ENCODE data around the gene PEA15. TPM values are rescaled to one million over a fixed set of nuclear protein-coding genes. Genes with fewer than 3 reads are reported as not detected.

Gene PEA15
- total RNA-seq, 1 experiment from 2014 or later, result 44.0 TPM

- intact Hi-C loops (cut with micrococcal nuclease), result no loop called here
- CTCF ChIA-PET, result interaction anchor here (1.0 kb wide), 1 partner anchor 23 kb away, joined by 3 read pairs; no protein-coding TSS in a partner anchor
- peaks cover 61 to 68% of the 10 kb centered on the region in 2 experiments for H3K36me3 ChIP-seq (ENCODE audit: control insufficient read depth in 1 of 2, insufficient read depth in 2 of 2, low read length in 2 of 2)
Measured at GRCh38 chr1:160216301-160216700, 11.1 kb downstream of the PEA15 start.

GRCh38 chr1:160217481-160218051 is 12.4 kb downstream of the PEA15 start:
- no peak for TF ChIP-seq CBX3 (IDR thresholded peaks at IDR 0.05; ENCODE audit: low read depth)
- no peak for TF ChIP-seq JUND (IDR thresholded peaks at IDR 0.05)
- no peak for TF ChIP-seq ZNF274 (IDR thresholded peaks at IDR 0.05; ENCODE audit: low read depth, low read length)
- no peak for TF ChIP-seq POLR2A (IDR thresholded peaks at IDR 0.05; ENCODE audit: borderline replicate concordance, extremely low read depth, insufficient read depth, insufficient read length)
- no peak for TF ChIP-seq TCF7L2 (IDR thresholded peaks at IDR 0.05; ENCODE audit: borderline replicate concordance, extremely low read depth, insufficient read depth, insufficient read length)
- TF ChIP-seq, protein P1, sequence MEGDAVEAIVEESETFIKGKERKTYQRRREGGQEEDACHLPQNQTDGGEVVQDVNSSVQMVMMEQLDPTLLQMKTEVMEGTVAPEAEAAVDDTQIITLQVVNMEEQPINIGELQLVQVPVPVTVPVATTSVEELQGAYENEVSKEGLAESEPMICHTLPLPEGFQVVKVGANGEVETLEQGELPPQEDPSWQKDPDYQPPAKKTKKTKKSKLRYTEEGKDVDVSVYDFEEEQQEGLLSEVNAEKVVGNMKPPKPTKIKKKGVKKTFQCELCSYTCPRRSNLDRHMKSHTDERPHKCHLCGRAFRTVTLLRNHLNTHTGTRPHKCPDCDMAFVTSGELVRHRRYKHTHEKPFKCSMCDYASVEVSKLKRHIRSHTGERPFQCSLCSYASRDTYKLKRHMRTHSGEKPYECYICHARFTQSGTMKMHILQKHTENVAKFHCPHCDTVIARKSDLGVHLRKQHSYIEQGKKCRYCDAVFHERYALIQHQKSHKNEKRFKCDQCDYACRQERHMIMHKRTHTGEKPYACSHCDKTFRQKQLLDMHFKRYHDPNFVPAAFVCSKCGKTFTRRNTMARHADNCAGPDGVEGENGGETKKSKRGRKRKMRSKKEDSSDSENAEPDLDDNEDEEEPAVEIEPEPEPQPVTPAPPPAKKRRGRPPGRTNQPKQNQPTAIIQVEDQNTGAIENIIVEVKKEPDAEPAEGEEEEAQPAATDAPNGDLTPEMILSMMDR (IDR thresholded peaks at IDR 0.05 in 2 of 3, conservative IDR thresholded peaks at IDR 0.05 in 1 of 3; ENCODE audit: borderline replicate concordance in 1 of 3, insufficient read depth in 1 of 3, low read depth in 2 of 3, low read length in 2 of 3), result no peak
- TF ChIP-seq EZH2phosphoT487 (IDR thresholded peaks at IDR 0.05; ENCODE audit: borderline replicate concordance), result no peak
- TF ChIP-seq SP1 (IDR thresholded peaks at IDR 0.05; ENCODE audit: low read depth), result no peak
- Histone ChIP-seq H3K27me3 (ENCODE audit: insufficient read depth, low read length) (no peaks in the 10 kb centered on the region), H3K79me2 (ENCODE audit: insufficient read depth, low read length) (no peaks in the 10 kb centered on the region), H3K4me1 (ENCODE audit: control insufficient read depth in 1 of 2, insufficient read depth in 2 of 2, low read length in 2 of 2) (no peaks in the 10 kb centered on the region), H3K36me3 (ENCODE audit: control insufficient read depth in 1 of 2, insufficient read depth in 2 of 2, low read length in 2 of 2) (peaks cover 56 to 67% of the 10 kb centered on the region in 2 experiments), H2AFZ (ENCODE audit: low read depth, low read length, poor library complexity, severe bottlenecking) (no peak overlapping the region), H3K27ac (ENCODE audit: low read depth, low read length) (no peak overlapping the region), H3K9ac (ENCODE audit: low read length) (no peak overlapping the region), H3K4me3 (replicated peaks in 1 of 2; ENCODE audit: low read depth in 1 of 2, low read length in 2 of 2) (no peak overlapping the region), H3K9me2 (ENCODE audit: insufficient read depth) (no peaks in the 10 kb centered on the region), H4K20me1 (ENCODE audit: insufficient read depth) (no peaks in the 10 kb centered on the region), H3K9me3 (ENCODE audit: control insufficient read depth in 1 of 2, insufficient read depth in 1 of 2, low read depth in 1 of 2, low read length in 2 of 2) (no peaks in the 10 kb centered on the region), H3K4me2 (ENCODE audit: low read length) (no peak overlapping the region)
- intact Hi-C loops (cut with micrococcal nuclease), result no loop called here
- ChIA-PET CTCF (interaction anchor here (0.9 to 3.0 kb wide), 3 partner anchors 24 to 132 kb away, joined by 3 to 34 read pairs (median 22); no protein-coding TSS in a partner anchor), POLR2A (no interaction called here), RAD21 (ENCODE audit: low non-redundant PET in 1 of 2, low total read pairs in 2 of 2, uncharacterized antibody in 2 of 2, unreplicated experiment in 2 of 2) (no interaction called here)
- DNase-seq (ENCODE audit: low read depth, low spot score), result no peak
- no peak for ATAC-seq
- BruUV-seq (replicated peaks), result no TSS peak

More at GRCh38 chr1:160216301-160216700, 11.1 kb downstream of the PEA15 start:
- Histone ChIP-seq H3K27me3 (ENCODE audit: insufficient read depth, low read length) (no peaks in the 10 kb centered on the region), H3K4me3 (replicated peaks in 1 of 2; ENCODE audit: low read depth in 1 of 2, low read length in 2 of 2) (no peak overlapping the region), H3K27ac (ENCODE audit: low read depth, low read length) (no peak overlapping the region), H3K9me2 (ENCODE audit: insufficient read depth) (no peaks in the 10 kb centered on the region), H3K9ac (ENCODE audit: low read length) (no peak overlapping the region), H4K20me1 (ENCODE audit: insufficient read depth) (no peaks in the 10 kb centered on the region), H2AFZ (ENCODE audit: low read depth, low read length, poor library complexity, severe bottlenecking) (no peak overlapping the region), H3K79me2 (ENCODE audit: insufficient read depth, low read length) (no peaks in the 10 kb centered on the region), H3K9me3 (ENCODE audit: control insufficient read depth in 1 of 2, insufficient read depth in 1 of 2, low read depth in 1 of 2, low read length in 2 of 2) (no peaks in the 10 kb centered on the region), H3K4me1 (ENCODE audit: control insufficient read depth in 1 of 2, insufficient read depth in 2 of 2, low read length in 2 of 2) (no peaks in the 10 kb centered on the region), H3K4me2 (ENCODE audit: low read length) (no peak overlapping the region)
- RAD21 ChIA-PET (ENCODE audit: low non-redundant PET in 1 of 2, low total read pairs in 2 of 2, uncharacterized antibody in 2 of 2, unreplicated experiment in 2 of 2), result no interaction called here
- TF ChIP-seq ZNF274 (IDR thresholded peaks at IDR 0.05; ENCODE audit: low read depth, low read length) (no peak), POLR2A (IDR thresholded peaks at IDR 0.05; ENCODE audit: borderline replicate concordance, extremely low read depth, insufficient read depth, insufficient read length) (no peak), MAX (IDR thresholded peaks at IDR 0.05) (no peak)
- TF ChIP-seq, protein P2, sequence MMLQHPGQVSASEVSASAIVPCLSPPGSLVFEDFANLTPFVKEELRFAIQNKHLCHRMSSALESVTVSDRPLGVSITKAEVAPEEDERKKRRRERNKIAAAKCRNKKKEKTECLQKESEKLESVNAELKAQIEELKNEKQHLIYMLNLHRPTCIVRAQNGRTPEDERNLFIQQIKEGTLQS (IDR thresholded peaks at IDR 0.05), result no peak
- ATAC-seq, result no peak
- no TSS peak for BruUV-seq (replicated peaks)
- POLR2A ChIA-PET, result no interaction called here
- no peak for DNase-seq (ENCODE audit: low read depth, low spot score)
